MCF 10A (cell line): ENCODE data around the gene CAMTA1. TPM values are rescaled to one million over a fixed set of nuclear protein-coding genes. Genes with fewer than 3 reads are reported as not detected.
"Not testable (repeated sequence)": the region's sequence is repeated elsewhere in the genome, so short reads cannot be mapped to it uniquely, and the experiment has no call there.

Source experiments
- BruUV-seq: library from RNA; stranded (reverse); fragments of 400-500 nt; replicated peaks from 2 replicates; lab custom pipeline; 2021; lab: Mats Ljungman, UMichigan
- CTCF ChIA-PET: fragments of 300-600 bp; sonication (Branson Sonifier 250); formaldehyde crosslinking; extraction: SDS; loops from one replicate; lab custom pipeline; 2021; ENCODE audit warnings: antibody characterized with exemption, inconsistent platforms; lab: Yijun Ruan, JAX
- POLR2A ChIA-PET: fragments of 300-600, 350-650 bp; sonication (Branson Sonifier 250); formaldehyde crosslinking; extraction: SDS; loops from one replicate; lab custom pipeline; 2020; ENCODE audit warnings: antibody characterized with exemption, inconsistent platforms; lab: Yijun Ruan, JAX
- DNase-seq: peaks from one replicate; pipeline ENCODE4 v3.0.0-alpha.2; 2018; ENCODE audit not compliant: unreplicated experiment
- H3K27ac Mint-ChIP-seq: one replicate; pipeline ENCODE4 v1.8.0; 2022; ENCODE audit warnings: mild to moderate bottlenecking, low read depth, mixed read lengths; ENCODE audit not compliant: unreplicated experiment
- H3K27me3 Mint-ChIP-seq: one replicate; pipeline ENCODE4 v1.8.0; 2022; ENCODE audit warnings: mixed read lengths; ENCODE audit not compliant: insufficient read depth, unreplicated experiment
- H3K36me3 Mint-ChIP-seq: one replicate; pipeline ENCODE4 v1.8.0; 2022; ENCODE audit warnings: mild to moderate bottlenecking, moderate library complexity, mixed read lengths; ENCODE audit not compliant: insufficient read depth, unreplicated experiment
- H3K4me1 Mint-ChIP-seq: one replicate; pipeline ENCODE4 v1.8.0; 2022; ENCODE audit warnings: mixed read lengths; ENCODE audit not compliant: insufficient read depth, unreplicated experiment
- H3K4me3 Mint-ChIP-seq: one replicate; pipeline ENCODE4 v1.8.0; 2022; ENCODE audit warnings: mild to moderate bottlenecking, moderate library complexity, mixed read lengths; ENCODE audit not compliant: unreplicated experiment
- H3K9me3 Mint-ChIP-seq: one replicate; pipeline ENCODE4 v1.8.0; 2022; ENCODE audit warnings: mixed read lengths; ENCODE audit not compliant: unreplicated experiment
- intact Hi-C: fragments of 100-400 bp; cut with micrococcal nuclease; formaldehyde crosslinking; loops from 2 replicates; pipeline ENCODE4 v1.14.1; 2022
- total RNA-seq: library from RNA; stranded (reverse); gene quantifications from 2 replicates; pipeline ENCODE4 v1.2.3, GENCODE V29; 2022
- TF ChIP-seq, protein P1 (sequence below): fragments of 200-600 bp; IDR thresholded peaks from one replicate; pipeline ENCODE4 v1.8.0; 2022; ENCODE audit warnings: antibody characterized with exemption, mild to moderate bottlenecking; ENCODE audit not compliant: unreplicated experiment

Gene CAMTA1
- total RNA-seq, 1 experiment from 2014 or later = 74.1 TPM

DNA sequence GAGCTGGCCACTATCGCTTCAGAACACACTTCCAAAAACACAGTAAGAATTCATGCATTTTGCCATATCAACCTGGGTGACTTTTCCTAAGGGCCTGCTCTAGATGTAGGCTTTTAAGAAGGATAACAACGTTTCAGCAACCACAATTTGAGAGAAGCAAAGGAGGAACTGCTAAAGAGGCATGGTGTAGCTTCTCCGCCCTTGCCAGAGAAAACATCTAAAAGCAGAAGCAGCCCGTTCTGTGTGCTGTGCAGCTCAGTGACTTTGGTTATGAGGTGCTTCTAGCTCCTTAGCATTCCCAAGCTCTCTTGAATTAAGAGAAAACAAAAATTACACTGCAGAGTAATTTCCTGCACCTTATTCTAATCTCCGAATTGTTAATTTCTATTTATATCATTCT is 1001.5 kb downstream of the CAMTA1 start:
- ChIA-PET POLR2A (interaction anchor here (0.6 to 1.0 kb wide), 3 partner anchors 15 to 1098 kb away, joined by 3 read pairs; partner anchors contain the start of gene VAMP3), CTCF (interaction anchor here (1.3 kb wide), 1 partner anchor 14 kb away, joined by 5 read pairs; no protein-coding TSS in a partner anchor)
- BruUV-seq = no TSS peak
- Mint-ChIP-seq H3K9me3 (peaks cover 18% of the 10 kb centered on the region), H3K36me3 (peaks cover 7% of the 10 kb centered on the region), H3K27ac (no peak overlapping the region), H3K4me3 (no peak overlapping the region), H3K4me1 (no peaks in the 10 kb centered on the region), H3K27me3 (no peaks in the 10 kb centered on the region)
- DNase-seq = no peak
- TF ChIP-seq, protein P1, sequence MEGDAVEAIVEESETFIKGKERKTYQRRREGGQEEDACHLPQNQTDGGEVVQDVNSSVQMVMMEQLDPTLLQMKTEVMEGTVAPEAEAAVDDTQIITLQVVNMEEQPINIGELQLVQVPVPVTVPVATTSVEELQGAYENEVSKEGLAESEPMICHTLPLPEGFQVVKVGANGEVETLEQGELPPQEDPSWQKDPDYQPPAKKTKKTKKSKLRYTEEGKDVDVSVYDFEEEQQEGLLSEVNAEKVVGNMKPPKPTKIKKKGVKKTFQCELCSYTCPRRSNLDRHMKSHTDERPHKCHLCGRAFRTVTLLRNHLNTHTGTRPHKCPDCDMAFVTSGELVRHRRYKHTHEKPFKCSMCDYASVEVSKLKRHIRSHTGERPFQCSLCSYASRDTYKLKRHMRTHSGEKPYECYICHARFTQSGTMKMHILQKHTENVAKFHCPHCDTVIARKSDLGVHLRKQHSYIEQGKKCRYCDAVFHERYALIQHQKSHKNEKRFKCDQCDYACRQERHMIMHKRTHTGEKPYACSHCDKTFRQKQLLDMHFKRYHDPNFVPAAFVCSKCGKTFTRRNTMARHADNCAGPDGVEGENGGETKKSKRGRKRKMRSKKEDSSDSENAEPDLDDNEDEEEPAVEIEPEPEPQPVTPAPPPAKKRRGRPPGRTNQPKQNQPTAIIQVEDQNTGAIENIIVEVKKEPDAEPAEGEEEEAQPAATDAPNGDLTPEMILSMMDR = no peak
- intact Hi-C loops = no loop called here

DNA sequence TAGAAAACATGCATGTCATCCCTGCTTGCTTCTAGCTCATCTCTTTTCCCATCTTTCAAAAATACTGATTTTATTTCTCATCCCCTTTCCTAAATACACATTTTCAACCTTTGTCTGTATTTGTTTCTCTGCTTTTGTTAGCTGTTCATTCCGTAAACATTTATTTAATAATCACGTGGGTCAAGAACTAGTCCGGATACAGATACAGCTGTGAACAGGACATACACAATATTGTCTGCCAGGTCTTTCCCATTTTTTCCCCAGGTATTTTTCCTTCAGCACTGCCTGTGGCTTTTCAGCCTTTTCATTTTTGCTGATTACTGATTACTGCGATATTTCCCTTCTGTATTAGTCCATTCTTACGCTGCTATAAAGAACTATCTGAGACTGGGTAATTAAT is 1004.6 kb downstream of the CAMTA1 start:
- ChIA-PET CTCF (no interaction called here), POLR2A (interaction anchor here (0.6 to 1.7 kb wide), 3 partner anchors 12 to 754 kb away, joined by 3 to 4 read pairs (median 3); no protein-coding TSS in a partner anchor)

DNA sequence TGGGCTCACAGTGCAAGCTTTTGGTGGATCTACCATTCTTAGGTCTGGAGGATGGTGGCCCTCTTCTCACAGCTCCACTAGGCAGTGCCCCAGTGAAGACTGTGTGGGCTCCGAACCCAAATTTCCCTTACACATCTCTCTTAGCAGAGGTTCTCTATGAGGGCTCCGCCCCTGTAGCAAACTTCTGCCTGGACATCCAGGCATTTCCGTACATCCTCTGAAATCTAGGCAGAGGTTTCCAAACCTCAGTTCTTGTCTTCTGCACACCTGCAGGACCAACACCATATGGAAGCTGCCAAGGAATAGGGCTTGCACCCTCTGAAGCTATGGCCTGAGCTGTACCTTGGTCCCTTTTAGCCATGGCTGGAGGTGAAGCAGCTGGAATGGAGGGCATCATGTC is 1005.8 kb downstream of the CAMTA1 start:
- H3K27me3 Mint-ChIP-seq, H3K4me1 Mint-ChIP-seq, POLR2A ChIA-PET, DNase-seq, intact Hi-C loops, H3K27ac Mint-ChIP-seq, H3K4me3 Mint-ChIP-seq, BruUV-seq: not testable (repeated sequence)
- CTCF ChIA-PET = interaction anchor here (0.6 kb wide), 1 partner anchor 123 kb away, joined by 3 read pairs; no protein-coding TSS in a partner anchor
- H3K36me3 Mint-ChIP-seq = peaks cover 13% of the 10 kb centered on the region
- peaks cover 20% of the 10 kb centered on the region for H3K9me3 Mint-ChIP-seq

More for the DNA sequence above, 1004.6 kb downstream of the CAMTA1 start:
- no TSS peak for BruUV-seq
- TF ChIP-seq, protein P1 = no peak
- Mint-ChIP-seq H3K27me3 (no peaks in the 10 kb centered on the region), H3K4me3 (no peak overlapping the region), H3K4me1 (no peaks in the 10 kb centered on the region), H3K36me3 (peaks cover 7% of the 10 kb centered on the region), H3K9me3 (peaks cover 20% of the 10 kb centered on the region), H3K27ac (peak overlapping the region; percentile 33)
- DNase-seq = no peak
- intact Hi-C loops = no loop called here

DNA sequence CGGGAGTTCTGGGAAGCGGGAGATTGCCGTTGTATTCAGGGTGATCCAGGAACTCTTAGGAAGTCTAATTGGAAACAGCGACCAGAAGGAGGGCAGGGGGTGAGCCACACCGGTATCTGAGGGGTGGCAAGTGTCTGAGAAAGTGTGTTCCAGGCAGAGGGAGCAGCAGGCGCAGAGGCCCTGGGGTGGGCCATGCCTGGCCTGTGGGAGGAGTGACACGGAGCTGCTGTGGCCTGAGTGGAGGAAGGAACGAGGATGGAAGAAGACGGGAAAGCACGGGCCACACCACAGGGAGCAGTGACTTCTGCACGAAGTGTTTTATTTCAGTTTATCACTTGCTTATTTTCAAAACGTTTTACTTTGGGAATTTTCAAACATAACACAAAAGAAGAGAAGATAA is 1010.2 kb downstream of the CAMTA1 start:
- Mint-ChIP-seq H3K4me1 (no peaks in the 10 kb centered on the region), H3K27ac (no peak overlapping the region), H3K27me3 (no peaks in the 10 kb centered on the region), H3K9me3 (peaks cover 11% of the 10 kb centered on the region), H3K4me3 (no peak overlapping the region), H3K36me3 (peaks cover 10% of the 10 kb centered on the region)
- DNase-seq = no peak
- TF ChIP-seq, protein P1 = no peak
- ChIA-PET POLR2A (no interaction called here), CTCF (no interaction called here)
- BruUV-seq = no TSS peak
- intact Hi-C loops = no loop called here
